Right lobe of liver (tissue), 6 donors: Measurements from ENCODE around the gene HOXA13. TPM values are rescaled to one million over a fixed set of nuclear protein-coding genes. Genes with fewer than 3 reads are reported as not detected.

ENCODE experiments used
- ATAC-seq, 4 donors: fragments of 200-7000 bp; cut with Tn5 transposase; one replicate each; pipeline ENCODE4 v1.9.1; 2020; ENCODE audit warnings: mild to moderate bottlenecking in 4 of 4, moderate library complexity in 4 of 4
- DNase-seq, 3 donors: peaks; one replicate each; pipeline ENCODE4 v3.0.0-alpha.2; 2020
- H3K27ac ChIP-seq, 3 donors: fragments of 200-600 bp; one replicate each; pipeline ENCODE4 v1.8.0; 2022
- H3K27me3 ChIP-seq, 2 donors: fragments of 200-600 bp; one replicate each; pipeline ENCODE4 v1.8.0; 2022
- H3K36me3 ChIP-seq, 4 donors: fragments of 200-600 bp; sonication (generic) in 1 of 4; one replicate each; pipeline versions ENCODE4 v1.5.1 to v1.8.0; 2017 to 2022; ENCODE audit warnings: control low read depth in 1 of 4
- H3K4me1 ChIP-seq, 4 donors: fragments of 200-600 bp; sonication (generic) in 1 of 4; one replicate each; pipeline versions ENCODE4 v1.5.1 to v1.8.0; 2017 to 2022; ENCODE audit warnings: control low read depth in 1 of 4
- H3K4me3 ChIP-seq, 3 donors: fragments of 200-600 bp; one replicate each; pipeline ENCODE4 v1.8.0; 2022
- H3K9me3 ChIP-seq, 4 donors: fragments of 200-600 bp; sonication (generic) in 1 of 4; one replicate each; pipeline versions ENCODE4 v1.5.1 to v1.8.0; 2017 to 2022; ENCODE audit warnings: control low read depth in 1 of 4
- POLR2A ChIP-seq: fragments of 450-650 bp; IDR thresholded peaks from one replicate; pipeline ENCODE4 v1.6.1; 2017; ENCODE audit warnings: antibody characterized with exemption, mild to moderate bottlenecking
- WGBS: methylation state at CpG from one replicate; pipeline ENCODE4 v1.1.6; 2018; ENCODE audit warnings: low coverage, low lambda C conversion rate; ENCODE audit not compliant: insufficient coverage; ENCODE audit errors: missing lambda C conversion rate; 5-methylcytosine and 5-hydroxymethylcytosine counted together
- intact Hi-C, 2 donors: fragments of 100-400 bp; cut with DNase I; formaldehyde crosslinking; loops; one replicate each; pipeline versions ENCODE4 v1.11.2 to v1.14.1; 2022
- total RNA-seq, 6 experiments: library from RNA; depleted of rRNA in 2 of 6; stranded (reverse); fragments of >200 nt in 2 of 6; fragmentation: NEBNext Ultra II Directional in 3 of 6; extraction: Animal tissue kit (Norgen Biotek cat#: 25700) in 3 of 6; gene quantifications; one replicate each; pipeline versions ENCODE4 v1.1.0 to v1.2.4, GENCODE V29; 2016 to 2023
- TF ChIP-seq, protein P1 (sequence below), 4 donors: fragments of 200-600 bp in 3 of 4; fragments of 450-650 bp in 1 of 4; IDR thresholded peaks; one replicate each; pipeline versions ENCODE4 v1.5.1 to v1.8.0; 2016 to 2022; ENCODE audit warnings: antibody characterized with exemption in 4 of 4, mild to moderate bottlenecking in 2 of 4
- donor health status: DM: no; HTN: yes; CAD: no.
- donor health status: DM: no; HTN: no; CAD: no.
- donor health status: DM: no; HTN: no; CAD: no.
- donor health status: DM: no; HTN: yes; CAD: no.
- donor health status: DM: no; HTN: yes; CAD: no.

The HOXA13 gene
- total RNA-seq, 6 experiments from 2014 or later, result not detected

- DNase-seq, result peak in 1 of 3 donors; percentile 14
- Histone ChIP-seq H3K4me1 (peaks cover 0 to 15% (median 5%) of the 10 kb centered on the region in 4 donors), H3K27me3 (peaks cover 31 to 67% of the 10 kb centered on the region in 2 donors), H3K36me3 (no peaks in the 10 kb centered on the region), H3K27ac (no peak overlapping the region), H3K4me3 (no peak overlapping the region), H3K9me3 (no peaks in the 10 kb centered on the region)
- WGBS, result 2% methylated on average over 7 of the region's 93 CpGs
- peak in 2 of 4 donors; percentile 14 to 15 for ATAC-seq
- TF ChIP-seq, protein P1, sequence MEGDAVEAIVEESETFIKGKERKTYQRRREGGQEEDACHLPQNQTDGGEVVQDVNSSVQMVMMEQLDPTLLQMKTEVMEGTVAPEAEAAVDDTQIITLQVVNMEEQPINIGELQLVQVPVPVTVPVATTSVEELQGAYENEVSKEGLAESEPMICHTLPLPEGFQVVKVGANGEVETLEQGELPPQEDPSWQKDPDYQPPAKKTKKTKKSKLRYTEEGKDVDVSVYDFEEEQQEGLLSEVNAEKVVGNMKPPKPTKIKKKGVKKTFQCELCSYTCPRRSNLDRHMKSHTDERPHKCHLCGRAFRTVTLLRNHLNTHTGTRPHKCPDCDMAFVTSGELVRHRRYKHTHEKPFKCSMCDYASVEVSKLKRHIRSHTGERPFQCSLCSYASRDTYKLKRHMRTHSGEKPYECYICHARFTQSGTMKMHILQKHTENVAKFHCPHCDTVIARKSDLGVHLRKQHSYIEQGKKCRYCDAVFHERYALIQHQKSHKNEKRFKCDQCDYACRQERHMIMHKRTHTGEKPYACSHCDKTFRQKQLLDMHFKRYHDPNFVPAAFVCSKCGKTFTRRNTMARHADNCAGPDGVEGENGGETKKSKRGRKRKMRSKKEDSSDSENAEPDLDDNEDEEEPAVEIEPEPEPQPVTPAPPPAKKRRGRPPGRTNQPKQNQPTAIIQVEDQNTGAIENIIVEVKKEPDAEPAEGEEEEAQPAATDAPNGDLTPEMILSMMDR (IDR thresholded peaks at IDR 0.05), result no peak
- no peak for TF ChIP-seq POLR2A
- intact Hi-C loops, result no loop called here
Measured at GRCh38 chr7:27198871-27199801, 755 bp downstream of the HOXA13 start.

GRCh38 chr7:27198138-27198841 lies 1.6 kb downstream of the HOXA13 start:
- no peak overlapping the region for H3K4me3 ChIP-seq
- H3K27ac ChIP-seq, result no peak overlapping the region
- DNase-seq (peak in 1 of 3 donors; percentile 35), ATAC-seq (no peak)
- TF ChIP-seq, protein P1 (IDR thresholded peaks at IDR 0.05), result no peak
- no peak for TF ChIP-seq POLR2A
- 11% methylated on average over 27 of the region's 29 CpGs for WGBS
- no peaks in the 10 kb centered on the region for H3K36me3 ChIP-seq
- peaks cover 39 to 71% of the 10 kb centered on the region in 2 donors for H3K27me3 ChIP-seq
- intact Hi-C loops, result no loop called here
- H3K4me1 ChIP-seq, result peaks cover 0 to 16% (median 5%) of the 10 kb centered on the region in 4 donors
- H3K9me3 ChIP-seq, result no peaks in the 10 kb centered on the region

- DNase-seq (no peak), ATAC-seq (no peak)
- TF ChIP-seq, protein P1 (IDR thresholded peaks at IDR 0.05), result no peak
- TF ChIP-seq POLR2A, result no peak
- Histone ChIP-seq H3K9me3 (no peaks in the 10 kb centered on the region), H3K27ac (no peak overlapping the region), H3K4me3 (no peak overlapping the region), H3K27me3 (peaks cover 43 to 74% of the 10 kb centered on the region in 2 donors), H3K36me3 (no peaks in the 10 kb centered on the region), H3K4me1 (peaks cover 0 to 24% (median 8%) of the 10 kb centered on the region in 4 donors)
- WGBS, result 16% methylated on average over 18 of the region's 18 CpGs
- intact Hi-C loops, result no loop called here
Measured at GRCh38 chr7:27197137-27198042, 2.5 kb downstream of the HOXA13 start.

DNA sequence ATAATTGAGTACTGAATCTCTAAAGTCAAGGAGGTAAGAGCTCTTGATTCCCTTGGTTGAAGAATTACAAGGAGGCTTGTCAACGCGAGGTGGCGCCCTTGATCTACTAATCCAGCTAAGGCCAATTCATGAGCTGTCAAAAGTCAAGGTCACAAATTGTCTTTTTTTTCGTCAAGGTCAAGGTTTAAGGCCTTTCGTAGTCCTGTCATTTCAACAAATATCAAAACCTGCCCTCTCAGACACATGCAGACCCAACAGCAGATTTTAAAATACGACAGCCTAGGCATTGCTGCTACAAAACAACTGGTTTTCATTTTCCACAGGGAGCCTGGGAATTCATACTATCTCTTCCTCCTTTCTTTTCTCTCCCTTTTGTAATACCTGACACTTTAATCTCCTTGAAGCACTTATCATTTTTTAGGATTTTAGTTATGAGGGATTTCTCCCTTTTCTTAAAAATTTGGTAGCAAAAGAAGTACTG lies 3.6 kb downstream of the HOXA13 start:
- Histone ChIP-seq H3K4me3 (no peak overlapping the region), H3K27me3 (peaks cover 37 to 76% of the 10 kb centered on the region in 2 donors), H3K4me1 (peaks cover 0 to 20% (median 6%) of the 10 kb centered on the region in 4 donors), H3K27ac (no peak overlapping the region), H3K9me3 (no peaks in the 10 kb centered on the region), H3K36me3 (no peaks in the 10 kb centered on the region)
- DNase-seq (peak; percentile 76 to 81 (median 81)), ATAC-seq (peak; percentile 50 to 74 (median 72))
- 3% methylated on average over 6 of the region's 6 CpGs for WGBS
- intact Hi-C loops, result no loop called here
- TF ChIP-seq POLR2A, result no peak
- TF ChIP-seq, protein P1 (IDR thresholded peaks at IDR 0.05), result peak; percentile 76 to 83 (median 81)
